ENCODE measurements around the gene CACNA1S.

DNA sequence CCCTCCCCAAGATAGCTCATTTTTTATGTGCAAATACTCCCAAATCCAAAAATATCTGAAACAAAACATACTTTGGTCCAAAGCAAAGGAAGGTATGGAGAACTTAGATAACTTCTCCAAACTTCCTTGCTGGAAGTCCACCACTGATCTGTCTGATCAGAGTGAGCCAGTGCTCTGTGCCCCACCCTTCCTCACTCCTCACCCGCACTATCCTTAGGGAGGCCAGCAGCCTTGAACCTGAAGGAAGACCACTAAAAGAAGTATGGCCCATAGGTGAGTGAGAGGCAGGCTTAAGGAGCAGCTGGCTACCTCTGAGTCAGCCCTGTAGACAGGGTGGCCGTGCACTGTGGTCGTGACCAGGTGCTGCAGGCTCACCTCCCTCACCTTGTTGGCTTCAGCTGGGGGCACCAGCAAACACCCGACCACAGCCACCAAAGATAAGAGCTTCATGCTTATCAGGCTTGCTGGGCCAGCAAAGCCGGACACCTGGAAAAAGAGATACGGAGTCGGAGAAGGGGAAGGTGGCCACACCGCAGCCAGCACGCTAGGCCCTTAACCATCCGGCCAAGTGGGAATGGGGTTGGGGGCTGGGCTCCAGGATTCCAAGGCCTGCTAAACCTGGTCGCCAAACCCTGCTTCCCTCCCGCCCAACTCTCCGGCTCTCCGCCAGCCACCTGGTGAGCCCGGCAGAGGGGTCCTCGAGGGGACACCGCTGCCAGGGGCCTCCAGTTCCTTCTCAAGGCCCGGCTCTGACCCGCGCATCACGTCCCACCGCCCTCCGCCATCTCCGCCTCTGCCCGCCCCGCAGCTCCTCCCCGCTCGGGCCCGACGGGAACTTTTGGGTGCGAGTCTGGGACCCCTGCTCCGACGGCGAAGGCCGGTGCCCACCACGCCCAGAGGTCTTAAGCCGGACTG, 41.5 kb upstream of the CACNA1S start:
- TF ChIP-seq, protein P1, sequence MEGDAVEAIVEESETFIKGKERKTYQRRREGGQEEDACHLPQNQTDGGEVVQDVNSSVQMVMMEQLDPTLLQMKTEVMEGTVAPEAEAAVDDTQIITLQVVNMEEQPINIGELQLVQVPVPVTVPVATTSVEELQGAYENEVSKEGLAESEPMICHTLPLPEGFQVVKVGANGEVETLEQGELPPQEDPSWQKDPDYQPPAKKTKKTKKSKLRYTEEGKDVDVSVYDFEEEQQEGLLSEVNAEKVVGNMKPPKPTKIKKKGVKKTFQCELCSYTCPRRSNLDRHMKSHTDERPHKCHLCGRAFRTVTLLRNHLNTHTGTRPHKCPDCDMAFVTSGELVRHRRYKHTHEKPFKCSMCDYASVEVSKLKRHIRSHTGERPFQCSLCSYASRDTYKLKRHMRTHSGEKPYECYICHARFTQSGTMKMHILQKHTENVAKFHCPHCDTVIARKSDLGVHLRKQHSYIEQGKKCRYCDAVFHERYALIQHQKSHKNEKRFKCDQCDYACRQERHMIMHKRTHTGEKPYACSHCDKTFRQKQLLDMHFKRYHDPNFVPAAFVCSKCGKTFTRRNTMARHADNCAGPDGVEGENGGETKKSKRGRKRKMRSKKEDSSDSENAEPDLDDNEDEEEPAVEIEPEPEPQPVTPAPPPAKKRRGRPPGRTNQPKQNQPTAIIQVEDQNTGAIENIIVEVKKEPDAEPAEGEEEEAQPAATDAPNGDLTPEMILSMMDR (IDR thresholded peaks at IDR 0.05; ENCODE audit: poor library complexity): no peak
- no peak for TF ChIP-seq EZH2 (IDR thresholded peaks at IDR 0.05; ENCODE audit: borderline replicate concordance)
- no peak for TF ChIP-seq EZH2phosphoT487 (IDR thresholded peaks at IDR 0.05; ENCODE audit: low read depth, severe bottlenecking, unreplicated experiment)

Data from hepatocyte (in vitro differentiated cells).